ENCODE data around the gene MPI. TPM values are rescaled to one million over a fixed set of nuclear protein-coding genes. Genes with fewer than 3 reads are reported as not detected.

The MPI gene
- total and polyA plus RNA-seq, 2 experiments from 2014 or later, result 106 to 285 TPM

GRCh38 chr15:74869726-74870407 is 20.0 kb upstream of the MPI start:
- peak in 1 of 2 donors; percentile 73 for DNase-seq (ENCODE audit: low read depth in 1 of 2, low spot score in 1 of 2)
- H3K4me1 ChIP-seq (ENCODE audit: low read depth), result peaks cover 32% of the 10 kb centered on the region
- no peaks in the 10 kb centered on the region for H3K27me3 ChIP-seq
- no peaks in the 10 kb centered on the region for H3K36me3 ChIP-seq
- no peak for TF ChIP-seq CTCF (IDR thresholded peaks at IDR 0.05; ENCODE audit: low read depth, low read length)
- peak overlapping the region; percentile 96 for H3K27ac ChIP-seq
- no peaks in the 10 kb centered on the region for H3K9me3 ChIP-seq (ENCODE audit: low read depth)
- no peak overlapping the region for H3K4me3 ChIP-seq

- no peaks in the 10 kb centered on the region for H3K27me3 ChIP-seq
- peak overlapping the region; percentile 96 for H3K27ac ChIP-seq
- no peaks in the 10 kb centered on the region for H3K9me3 ChIP-seq (ENCODE audit: low read depth)
- peaks cover 32% of the 10 kb centered on the region for H3K4me1 ChIP-seq (ENCODE audit: low read depth)
- no peaks in the 10 kb centered on the region for H3K36me3 ChIP-seq
- H3K4me3 ChIP-seq, result peak overlapping the region; percentile 1
- DNase-seq (ENCODE audit: low read depth in 1 of 2, low spot score in 1 of 2), result no peak
- TF ChIP-seq CTCF (IDR thresholded peaks at IDR 0.05; ENCODE audit: low read depth, low read length), result no peak
Measured at GRCh38 chr15:74870436-74871215, 19.2 kb upstream of the MPI start.

GRCh38 chr15:74872702-74873035 is 17.2 kb upstream of the MPI start:
- DNase-seq (ENCODE audit: low read depth in 1 of 2, low spot score in 1 of 2), result no peak
- TF ChIP-seq CTCF (IDR thresholded peaks at IDR 0.05; ENCODE audit: low read depth, low read length), result no peak

GRCh38 chr15:74873036-74873755 is 16.6 kb upstream of the MPI start, which contains the start of gene SCAMP2:
Gene SCAMP2 (minus strand): TSS chr15:74873365. CDS start chr15:74873255, 110 bp downstream.
- Histone ChIP-seq H3K4me3 (peak within 1 kb of the TSS; percentile 43), H3K4me1 (ENCODE audit: low read depth) (peaks cover 28% of the 10 kb centered on the region), H3K36me3 (no peaks in the 10 kb centered on the region), H3K9me3 (ENCODE audit: low read depth) (no peaks in the 10 kb centered on the region), H3K27ac (peak within 1 kb of the TSS; percentile 87), H3K27me3 (no peaks in the 10 kb centered on the region)
- peak; percentile 96 to 97 for DNase-seq (ENCODE audit: low read depth in 1 of 2, low spot score in 1 of 2)
- no peak for TF ChIP-seq CTCF (IDR thresholded peaks at IDR 0.05; ENCODE audit: low read depth, low read length)

More at GRCh38 chr15:74872702-74873035, 17.2 kb upstream of the MPI start:
- peaks cover 28% of the 10 kb centered on the region for H3K4me1 ChIP-seq (ENCODE audit: low read depth)
- no peaks in the 10 kb centered on the region for H3K36me3 ChIP-seq
- H3K27ac ChIP-seq, result peak overlapping the region; percentile 87
- no peaks in the 10 kb centered on the region for H3K9me3 ChIP-seq (ENCODE audit: low read depth)
- no peaks in the 10 kb centered on the region for H3K27me3 ChIP-seq
- peak overlapping the region; percentile 43 for H3K4me3 ChIP-seq

- DNase-seq (ENCODE audit: low read depth in 1 of 2, low spot score in 1 of 2), result peak in 1 of 2 donors; percentile 16
- Histone ChIP-seq H3K27me3 (no peaks in the 10 kb centered on the region), H3K36me3 (no peaks in the 10 kb centered on the region), H3K9me3 (ENCODE audit: low read depth) (no peaks in the 10 kb centered on the region), H3K4me3 (peak overlapping the region; percentile 43), H3K27ac (peak overlapping the region; percentile 87), H3K4me1 (ENCODE audit: low read depth) (peaks cover 25% of the 10 kb centered on the region)
- no peak for TF ChIP-seq CTCF (IDR thresholded peaks at IDR 0.05; ENCODE audit: low read depth, low read length)
Measured at GRCh38 chr15:74873756-74874424, 16.0 kb upstream of the MPI start.
